Measurements from ENCODE around the gene HIP1. TPM values are rescaled to one million over a fixed set of nuclear protein-coding genes. Genes with fewer than 3 reads are reported as not detected.

The HIP1 gene
- total RNA-seq, 1 donor, result 25.7 TPM

GRCh38 chr7:75567948-75568595, 170.7 kb downstream of the HIP1 start:
- no peak overlapping the region for H3K4me2 ChIP-seq (ENCODE audit: insufficient read depth, low read length)
- no peak overlapping the region for H2AFZ ChIP-seq (ENCODE audit: low read length)
- no peak overlapping the region for H3K4me3 ChIP-seq (ENCODE audit: insufficient read depth, low read length)
- H4K20me1 ChIP-seq (ENCODE audit: insufficient read depth, low read length), result no peaks in the 10 kb centered on the region
- no peaks in the 10 kb centered on the region for H3K79me2 ChIP-seq (ENCODE audit: insufficient read depth, low read length)
- H3K27ac ChIP-seq (ENCODE audit: low read depth, low read length), result no peak overlapping the region
- peaks cover 14% of the 10 kb centered on the region for H3K4me1 ChIP-seq (ENCODE audit: insufficient read depth, low read length)
- H3K9me3 ChIP-seq (ENCODE audit: low read depth, low read length), result no peaks in the 10 kb centered on the region
- peaks cover 8% of the 10 kb centered on the region for H3K36me3 ChIP-seq (ENCODE audit: insufficient read depth, low read length)
- no peaks in the 10 kb centered on the region for H3K27me3 ChIP-seq (ENCODE audit: insufficient read depth, low read length)
- DNase-seq (ENCODE audit: insufficient read length, low spot score, missing footprints), result no peak
- TF ChIP-seq, protein P1, sequence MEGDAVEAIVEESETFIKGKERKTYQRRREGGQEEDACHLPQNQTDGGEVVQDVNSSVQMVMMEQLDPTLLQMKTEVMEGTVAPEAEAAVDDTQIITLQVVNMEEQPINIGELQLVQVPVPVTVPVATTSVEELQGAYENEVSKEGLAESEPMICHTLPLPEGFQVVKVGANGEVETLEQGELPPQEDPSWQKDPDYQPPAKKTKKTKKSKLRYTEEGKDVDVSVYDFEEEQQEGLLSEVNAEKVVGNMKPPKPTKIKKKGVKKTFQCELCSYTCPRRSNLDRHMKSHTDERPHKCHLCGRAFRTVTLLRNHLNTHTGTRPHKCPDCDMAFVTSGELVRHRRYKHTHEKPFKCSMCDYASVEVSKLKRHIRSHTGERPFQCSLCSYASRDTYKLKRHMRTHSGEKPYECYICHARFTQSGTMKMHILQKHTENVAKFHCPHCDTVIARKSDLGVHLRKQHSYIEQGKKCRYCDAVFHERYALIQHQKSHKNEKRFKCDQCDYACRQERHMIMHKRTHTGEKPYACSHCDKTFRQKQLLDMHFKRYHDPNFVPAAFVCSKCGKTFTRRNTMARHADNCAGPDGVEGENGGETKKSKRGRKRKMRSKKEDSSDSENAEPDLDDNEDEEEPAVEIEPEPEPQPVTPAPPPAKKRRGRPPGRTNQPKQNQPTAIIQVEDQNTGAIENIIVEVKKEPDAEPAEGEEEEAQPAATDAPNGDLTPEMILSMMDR (IDR thresholded peaks at IDR 0.05; ENCODE audit: extremely low read depth, low read depth, low read length), result no peak

- Histone ChIP-seq H3K4me1 (ENCODE audit: insufficient read depth, low read length) (peaks cover 14% of the 10 kb centered on the region), H3K36me3 (ENCODE audit: insufficient read depth, low read length) (peaks cover 29% of the 10 kb centered on the region), H3K4me2 (ENCODE audit: insufficient read depth, low read length) (peak overlapping the region; percentile 57), H3K4me3 (ENCODE audit: insufficient read depth, low read length) (no peak overlapping the region), H3K27ac (ENCODE audit: low read depth, low read length) (peak overlapping the region; percentile 58), H3K79me2 (ENCODE audit: insufficient read depth, low read length) (no peaks in the 10 kb centered on the region), H3K9me3 (ENCODE audit: low read depth, low read length) (no peaks in the 10 kb centered on the region), H3K27me3 (ENCODE audit: insufficient read depth, low read length) (no peaks in the 10 kb centered on the region), H4K20me1 (ENCODE audit: insufficient read depth, low read length) (no peaks in the 10 kb centered on the region), H2AFZ (ENCODE audit: low read length) (peak overlapping the region; percentile 51)
- peak; percentile 96 for DNase-seq (ENCODE audit: insufficient read length, low spot score, missing footprints)
- TF ChIP-seq, protein P1 (IDR thresholded peaks at IDR 0.05; ENCODE audit: extremely low read depth, low read depth, low read length), result no peak
Measured at GRCh38 chr7:75565132-75565837, 173.5 kb downstream of the HIP1 start.

DNA sequence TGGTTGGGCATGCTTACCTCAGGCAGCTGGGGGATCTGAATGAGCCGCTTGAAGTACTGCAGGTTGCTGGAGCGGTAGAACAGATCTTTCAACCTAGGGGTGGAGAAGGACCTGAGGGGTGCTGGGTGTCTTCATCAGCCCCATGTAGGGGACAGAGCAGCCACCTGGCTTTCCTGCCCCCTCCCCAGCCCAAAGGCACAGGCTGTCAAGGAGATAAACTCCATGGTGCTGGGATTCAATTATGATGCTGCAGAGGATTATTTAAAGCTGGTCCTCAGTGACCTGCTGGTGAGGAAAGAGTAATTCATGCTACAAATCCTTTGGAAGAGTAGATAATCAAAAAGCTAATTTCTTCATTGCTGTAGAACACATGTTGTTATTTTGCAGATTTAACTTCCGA, 175.6 kb downstream of the HIP1 start:
- no peak overlapping the region for H3K27ac ChIP-seq (ENCODE audit: low read depth, low read length)
- DNase-seq (ENCODE audit: insufficient read length, low spot score, missing footprints), result no peak
- no peaks in the 10 kb centered on the region for H3K9me3 ChIP-seq (ENCODE audit: low read depth, low read length)

DNA sequence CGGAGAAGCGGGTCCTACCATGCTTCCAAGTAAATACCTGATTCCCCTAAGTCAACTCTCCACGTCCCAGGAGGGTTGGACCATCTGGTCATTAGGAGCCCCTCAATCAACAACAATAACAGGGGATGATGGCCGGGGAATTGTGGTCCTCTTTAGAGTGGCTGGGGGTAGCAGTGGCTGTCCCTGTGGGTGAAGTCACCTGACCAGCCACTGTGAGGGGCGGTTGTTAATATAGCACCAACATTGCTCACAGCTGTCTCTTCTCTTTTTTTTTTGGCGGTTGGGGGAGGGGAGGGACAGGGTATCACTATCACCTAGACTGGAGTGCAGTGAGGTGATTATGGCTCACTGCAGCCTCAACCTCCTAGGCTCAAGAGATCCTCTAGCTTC, 178.8 kb downstream of the HIP1 start:
- Histone ChIP-seq H3K27ac (ENCODE audit: low read depth, low read length) (no peak overlapping the region), H3K79me2 (ENCODE audit: insufficient read depth, low read length) (no peaks in the 10 kb centered on the region), H3K27me3 (ENCODE audit: insufficient read depth, low read length) (no peaks in the 10 kb centered on the region), H3K4me2 (ENCODE audit: insufficient read depth, low read length) (no peak overlapping the region), H3K9me3 (ENCODE audit: low read depth, low read length) (no peaks in the 10 kb centered on the region), H3K4me3 (ENCODE audit: insufficient read depth, low read length) (no peak overlapping the region), H4K20me1 (ENCODE audit: insufficient read depth, low read length) (no peaks in the 10 kb centered on the region), H3K36me3 (ENCODE audit: insufficient read depth, low read length) (peaks cover 47% of the 10 kb centered on the region), H2AFZ (ENCODE audit: low read length) (no peak overlapping the region), H3K4me1 (ENCODE audit: insufficient read depth, low read length) (peaks cover 5% of the 10 kb centered on the region)
- TF ChIP-seq, protein P1 (IDR thresholded peaks at IDR 0.05; ENCODE audit: extremely low read depth, low read depth, low read length), result no peak
- DNase-seq (ENCODE audit: insufficient read length, low spot score, missing footprints), result no peak

More for the DNA sequence above, 175.6 kb downstream of the HIP1 start:
- H2AFZ ChIP-seq (ENCODE audit: low read length), result no peak overlapping the region
- no peak overlapping the region for H3K4me3 ChIP-seq (ENCODE audit: insufficient read depth, low read length)
- H3K36me3 ChIP-seq (ENCODE audit: insufficient read depth, low read length), result peaks cover 28% of the 10 kb centered on the region
- peaks cover 14% of the 10 kb centered on the region for H3K4me1 ChIP-seq (ENCODE audit: insufficient read depth, low read length)
- no peaks in the 10 kb centered on the region for H3K79me2 ChIP-seq (ENCODE audit: insufficient read depth, low read length)
- H3K4me2 ChIP-seq (ENCODE audit: insufficient read depth, low read length), result no peak overlapping the region
- TF ChIP-seq, protein P1 (IDR thresholded peaks at IDR 0.05; ENCODE audit: extremely low read depth, low read depth, low read length), result no peak
- no peaks in the 10 kb centered on the region for H4K20me1 ChIP-seq (ENCODE audit: insufficient read depth, low read length)
- no peaks in the 10 kb centered on the region for H3K27me3 ChIP-seq (ENCODE audit: insufficient read depth, low read length)

All from osteoblast (primary cell).